GM21786 (cell line): ENCODE data around the gene ZBP1.

Source experiments
- ATAC-seq: cut with Tn5 transposase; IDR thresholded peaks from one replicate; pipeline ENCODE4 v1.9.1; 2021; ENCODE audit not compliant: unreplicated experiment

Gene ZBP1

DNA sequence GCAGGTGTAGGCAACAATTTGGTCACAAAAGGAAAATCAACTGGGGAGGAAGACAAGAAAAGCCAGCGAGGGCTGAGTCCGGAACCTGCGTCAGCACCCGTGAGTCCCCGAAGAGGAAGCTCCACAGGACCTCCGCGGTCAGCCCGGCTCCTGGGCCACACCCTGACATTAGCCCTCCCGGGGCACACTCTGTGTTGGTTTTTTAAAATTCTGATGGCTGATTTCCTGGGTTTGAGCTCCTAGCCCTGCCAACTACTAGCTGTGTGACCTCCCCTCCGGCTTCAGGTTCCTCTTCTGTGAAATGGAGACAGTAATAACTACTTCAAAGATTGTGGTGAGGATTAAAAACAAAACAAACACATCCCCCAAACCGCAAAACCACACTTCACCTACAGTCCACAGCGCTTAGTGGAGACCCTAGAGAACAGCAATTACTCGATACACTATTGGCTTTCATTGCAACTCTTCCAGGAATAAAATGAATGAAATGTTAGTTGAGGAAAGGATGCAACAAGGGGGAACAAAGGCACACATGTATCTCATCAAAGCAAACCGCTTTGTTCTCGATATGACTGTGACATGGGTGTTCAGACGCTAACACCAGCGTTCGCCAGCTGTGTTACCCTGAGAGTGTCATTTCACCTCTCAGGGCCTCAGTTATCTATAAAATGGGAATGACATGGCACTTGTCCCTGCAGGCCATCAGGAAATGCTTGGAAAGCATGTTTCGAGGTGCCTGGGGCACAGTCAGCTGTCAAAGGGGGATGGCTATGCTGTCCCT, 985 bp downstream of the ZBP1 start:
- ATAC-seq: peak; percentile 52

DNA sequence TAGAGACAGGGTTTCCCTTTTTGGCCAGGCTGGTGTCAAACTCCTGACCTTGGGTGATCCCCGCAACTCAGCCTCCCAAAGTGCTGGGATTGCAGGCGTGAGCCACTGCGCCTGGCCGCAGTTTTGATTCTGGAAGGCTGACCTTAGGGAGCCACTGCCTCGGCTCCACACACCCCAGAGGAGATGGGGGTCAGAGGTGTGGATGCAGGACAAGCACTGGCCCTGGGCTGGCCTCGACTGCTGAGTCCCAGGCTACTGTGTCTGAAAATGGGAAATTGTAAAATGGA, 1.5 kb downstream of the ZBP1 start:
- ATAC-seq: no peak

DNA sequence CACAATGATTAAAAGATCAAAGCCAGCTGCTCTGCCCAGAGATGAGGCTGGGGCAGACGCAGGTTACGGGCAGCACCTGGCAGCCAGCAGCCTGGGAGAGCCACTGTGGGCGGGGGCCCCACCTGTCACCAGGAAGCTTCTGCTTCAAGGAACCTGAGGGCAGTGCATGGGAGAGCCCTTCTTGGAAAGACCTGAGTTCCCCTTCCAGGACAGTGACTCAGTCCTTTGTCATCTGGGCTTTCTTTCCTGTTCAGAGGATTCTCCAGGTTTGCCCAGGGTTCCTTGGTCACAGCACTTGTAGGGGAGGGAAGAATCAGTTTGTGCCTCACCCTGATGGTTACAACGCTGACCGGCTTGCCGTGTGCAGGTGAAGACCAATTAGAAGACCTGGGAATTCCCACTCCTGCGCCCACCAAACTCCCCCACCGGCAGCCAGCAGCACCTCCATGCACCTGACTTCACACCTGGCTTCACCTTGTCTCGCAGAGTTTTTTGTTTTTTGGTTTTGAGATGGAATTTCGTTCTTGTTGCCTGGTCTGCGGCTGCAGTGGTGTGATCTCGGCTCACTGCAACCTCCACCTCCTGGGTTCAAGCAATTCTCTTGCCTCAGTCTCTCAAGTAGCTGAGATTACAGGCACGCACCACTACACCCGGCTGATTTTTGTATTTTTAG, 2.0 kb downstream of the ZBP1 start:
- ATAC-seq: no peak

DNA sequence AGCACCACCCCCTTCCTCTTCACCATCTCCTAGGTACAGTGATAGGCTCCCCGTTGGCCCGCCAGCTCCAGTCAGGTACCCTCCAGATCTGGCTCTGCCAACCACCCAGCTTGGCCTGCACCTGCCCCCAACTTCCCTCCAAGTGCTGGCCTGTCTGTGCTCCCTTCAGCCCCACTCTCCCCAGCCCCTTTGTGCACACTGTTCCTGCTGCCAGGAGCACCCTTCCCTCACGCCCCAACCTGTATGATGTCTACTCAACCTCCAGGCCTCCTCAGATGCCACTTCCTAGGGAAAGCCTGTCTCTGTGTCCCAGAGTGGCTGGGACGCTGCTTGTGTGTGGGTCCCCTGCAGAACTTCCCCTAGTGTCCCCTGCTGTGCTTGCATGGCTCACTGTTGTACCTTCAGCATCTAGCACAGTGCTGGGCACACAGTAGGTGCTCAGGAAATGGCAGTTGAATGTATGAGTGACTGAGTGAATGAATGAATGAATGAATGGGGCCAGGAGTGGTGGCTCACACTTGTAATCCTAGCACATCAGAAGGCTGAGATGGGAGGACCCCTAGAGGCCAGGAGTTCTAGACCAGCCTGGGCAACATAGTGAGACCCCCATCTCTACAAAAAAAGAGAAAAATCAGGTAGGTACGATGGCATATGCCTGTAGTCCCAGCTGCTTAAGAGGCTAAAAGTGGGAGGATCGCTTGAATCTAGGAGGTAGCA, 3.0 kb downstream of the ZBP1 start:
- no peak for ATAC-seq

DNA sequence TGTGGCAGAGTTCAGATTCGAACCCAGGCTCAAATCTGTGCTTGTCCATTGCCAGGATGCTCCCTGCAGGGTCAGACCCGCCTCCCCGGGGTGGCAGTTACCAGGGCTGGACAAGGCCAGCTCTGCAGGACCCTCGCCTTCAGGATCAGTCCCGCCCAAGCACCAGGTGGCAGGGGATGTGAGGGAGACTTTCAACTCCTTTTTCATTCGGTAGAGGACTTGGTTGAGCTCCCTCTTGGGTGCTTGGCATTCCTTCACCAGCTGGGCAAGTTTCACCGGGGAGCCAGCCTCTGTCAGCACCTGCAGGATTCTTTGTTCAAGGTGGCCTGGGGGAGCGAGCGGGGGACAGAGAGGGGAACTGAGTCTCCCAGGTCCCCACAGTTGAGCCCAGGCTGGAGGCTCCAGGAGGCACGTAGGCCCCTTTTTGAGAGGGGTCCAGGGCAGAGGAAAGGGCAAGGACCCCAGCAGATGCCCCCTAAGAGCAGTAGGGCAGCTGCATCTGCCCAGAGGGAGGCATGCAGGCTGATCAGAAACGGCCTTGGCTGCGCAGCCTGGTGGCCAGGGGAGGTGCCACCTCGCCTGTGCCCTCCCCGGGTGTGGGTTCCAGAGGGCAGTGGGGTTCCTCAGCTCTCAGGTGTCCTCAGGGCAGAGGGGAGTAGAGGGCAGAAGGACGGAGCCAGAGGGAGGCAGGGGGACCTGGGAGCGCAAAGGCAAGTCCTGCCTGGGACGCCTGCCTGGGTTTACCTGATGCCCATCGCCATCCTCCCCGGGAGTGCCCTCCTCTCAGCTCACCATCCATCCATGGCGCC, 3.9 kb downstream of the ZBP1 start:
- no peak for ATAC-seq

DNA sequence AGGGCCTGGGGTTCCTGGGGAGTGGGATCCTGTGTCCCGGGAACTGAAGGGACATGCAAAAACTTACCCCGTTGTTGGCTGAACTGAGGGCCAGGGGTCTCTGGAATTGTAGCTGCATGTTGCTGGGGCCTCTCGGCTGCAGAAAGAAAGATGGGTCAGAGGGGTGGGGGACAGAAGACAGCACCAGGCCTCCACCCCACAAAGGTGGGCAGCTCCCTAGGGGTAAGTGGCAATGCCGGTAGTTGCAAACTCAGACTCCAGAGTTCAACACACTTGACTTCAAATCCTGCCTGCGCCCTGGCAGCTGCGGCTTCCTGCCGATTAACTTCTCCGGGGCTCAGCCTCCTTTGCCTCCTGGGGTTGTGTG, 4.8 kb downstream of the ZBP1 start:
- no peak for ATAC-seq

DNA sequence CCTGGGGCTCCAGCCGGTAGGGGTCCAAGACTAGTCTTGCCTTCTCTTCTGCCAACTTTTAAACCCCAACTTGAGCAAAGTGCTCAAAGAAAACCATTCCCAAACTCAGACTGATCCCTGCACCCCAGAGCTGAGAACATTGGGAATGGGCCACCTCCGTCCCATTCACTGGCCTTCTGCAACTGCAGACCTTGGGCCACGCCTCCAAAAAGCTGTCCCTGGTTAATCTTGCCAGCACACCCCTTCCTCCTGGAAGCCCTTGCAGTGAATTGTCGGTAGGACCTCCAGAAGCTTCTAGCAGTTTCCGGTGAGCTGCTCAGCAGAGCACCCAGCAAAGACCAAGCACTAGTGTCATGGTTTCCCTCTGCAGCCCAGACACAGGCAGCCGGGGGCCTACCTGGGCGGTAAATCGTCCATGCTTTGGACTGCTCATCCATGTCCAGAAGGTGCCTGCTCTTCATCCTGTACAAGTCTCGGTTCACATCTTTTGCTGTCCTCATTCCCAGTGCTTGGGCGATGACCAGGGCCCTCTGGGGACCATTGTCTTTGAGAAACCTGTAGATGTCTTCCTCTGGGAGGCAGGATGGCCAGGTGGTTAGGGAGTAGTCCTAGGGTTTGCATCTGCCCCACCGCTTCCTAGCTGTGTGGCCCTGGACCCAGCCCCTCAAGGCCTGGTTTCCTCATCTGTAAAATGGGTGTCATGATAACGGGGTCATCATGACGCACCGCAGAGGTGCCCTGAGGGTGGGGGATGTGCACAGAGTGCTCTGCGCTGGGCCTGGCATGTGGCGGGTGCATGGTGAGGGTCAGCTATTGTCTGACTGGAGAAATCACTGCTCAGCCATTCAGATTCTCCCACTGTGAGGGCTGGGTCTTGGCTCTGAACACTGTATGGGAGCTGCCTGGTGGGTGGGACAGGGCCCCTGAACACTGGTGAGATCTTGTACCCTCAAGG, 5.5 kb downstream of the ZBP1 start:
- ATAC-seq: no peak

DNA sequence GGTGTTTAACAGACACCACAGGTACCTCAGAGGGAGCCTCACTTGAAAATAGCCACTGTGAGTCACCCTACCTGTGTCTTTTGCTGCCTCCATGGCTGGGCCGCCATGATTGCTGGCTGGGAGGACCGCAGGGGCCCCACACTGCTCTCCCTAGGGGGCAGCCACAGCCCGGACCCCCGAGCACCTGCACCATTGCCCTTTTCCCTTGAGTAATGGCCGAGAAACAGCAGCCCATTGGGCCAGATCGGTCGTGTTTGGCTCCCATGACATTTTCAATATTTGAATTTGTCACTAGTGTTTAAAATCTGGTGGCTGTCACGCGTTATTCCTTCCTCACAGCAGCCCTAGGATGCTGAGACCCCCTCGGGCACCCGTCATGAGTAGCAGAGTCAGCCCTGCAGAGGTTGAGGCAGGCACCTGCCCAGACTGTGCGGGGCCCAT, 6.7 kb downstream of the ZBP1 start:
- no peak for ATAC-seq

DNA sequence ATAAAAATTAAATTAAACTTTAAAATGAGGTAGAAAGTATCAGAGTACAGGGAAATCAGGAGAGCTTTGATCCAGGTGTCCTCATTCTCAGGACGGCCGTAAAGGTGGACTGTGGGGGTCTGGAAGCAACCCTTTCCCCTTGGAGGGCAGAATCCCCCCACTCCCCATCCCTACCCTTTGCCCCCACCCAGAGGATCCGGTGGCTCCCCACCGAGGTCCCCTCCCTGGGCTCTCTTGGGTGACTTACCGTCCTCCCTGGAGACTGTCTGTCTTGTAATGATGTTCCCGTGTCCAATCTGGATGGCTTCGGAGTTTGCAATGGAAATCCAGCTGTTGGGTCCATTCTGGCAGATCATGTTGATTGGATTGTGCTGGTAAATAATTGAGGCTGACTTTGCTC, 7.3 kb downstream of the ZBP1 start:
- ATAC-seq: no peak

DNA sequence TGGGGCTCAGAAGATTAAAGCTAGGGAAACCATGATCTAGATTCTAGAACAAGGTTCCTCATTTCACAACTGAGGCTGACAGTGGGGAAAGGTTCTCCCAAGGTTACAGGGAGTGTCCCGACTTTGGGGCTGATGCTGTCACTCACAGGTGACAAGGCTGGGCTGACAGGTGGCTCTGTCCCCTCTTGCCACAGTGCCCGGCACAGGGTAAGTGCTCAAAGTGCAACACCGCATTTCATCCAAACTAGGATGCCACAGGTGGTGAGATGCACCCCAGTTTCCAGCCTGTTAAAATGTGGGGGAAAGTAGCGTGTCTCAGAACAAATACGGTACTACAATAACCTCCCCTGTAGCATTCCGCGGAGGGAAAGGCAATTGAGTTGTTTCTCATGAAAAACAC, 7.8 kb downstream of the ZBP1 start:
- ATAC-seq: no peak

DNA sequence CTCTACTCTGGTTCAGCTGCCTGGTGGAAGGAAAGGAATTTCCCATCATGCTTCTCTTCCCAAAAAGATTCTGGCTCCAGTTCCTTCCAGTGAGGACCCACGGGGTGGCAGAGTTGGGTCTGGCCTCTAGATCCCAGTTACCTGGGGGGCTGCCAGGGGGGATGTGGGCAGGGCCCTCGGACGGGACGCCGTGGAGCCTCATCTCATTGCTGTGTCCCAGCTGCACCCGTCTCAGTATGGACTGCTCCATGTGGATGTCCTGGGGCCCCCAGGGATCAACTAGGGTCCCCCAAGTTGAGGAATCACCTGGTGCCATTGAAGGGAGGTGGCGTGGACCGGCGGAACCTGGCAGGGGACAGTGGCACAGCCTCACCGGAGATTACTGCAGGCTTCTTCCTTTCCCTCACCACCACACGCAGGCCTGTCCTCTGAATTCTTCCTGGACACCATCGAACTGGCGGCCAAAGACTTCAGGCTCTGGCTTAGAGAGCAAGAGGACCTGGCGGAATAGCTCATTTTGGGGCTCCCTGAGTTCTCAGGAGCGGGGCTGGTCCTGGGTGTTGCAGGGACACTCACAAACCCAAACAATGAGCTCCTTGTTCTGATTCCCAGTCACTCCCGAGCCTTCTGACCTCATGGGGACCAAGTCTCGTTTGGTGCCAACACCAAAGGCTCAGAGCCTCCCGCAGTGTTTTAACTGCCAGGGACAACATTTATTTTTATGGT, 8.5 kb downstream of the ZBP1 start:
- ATAC-seq: no peak

DNA sequence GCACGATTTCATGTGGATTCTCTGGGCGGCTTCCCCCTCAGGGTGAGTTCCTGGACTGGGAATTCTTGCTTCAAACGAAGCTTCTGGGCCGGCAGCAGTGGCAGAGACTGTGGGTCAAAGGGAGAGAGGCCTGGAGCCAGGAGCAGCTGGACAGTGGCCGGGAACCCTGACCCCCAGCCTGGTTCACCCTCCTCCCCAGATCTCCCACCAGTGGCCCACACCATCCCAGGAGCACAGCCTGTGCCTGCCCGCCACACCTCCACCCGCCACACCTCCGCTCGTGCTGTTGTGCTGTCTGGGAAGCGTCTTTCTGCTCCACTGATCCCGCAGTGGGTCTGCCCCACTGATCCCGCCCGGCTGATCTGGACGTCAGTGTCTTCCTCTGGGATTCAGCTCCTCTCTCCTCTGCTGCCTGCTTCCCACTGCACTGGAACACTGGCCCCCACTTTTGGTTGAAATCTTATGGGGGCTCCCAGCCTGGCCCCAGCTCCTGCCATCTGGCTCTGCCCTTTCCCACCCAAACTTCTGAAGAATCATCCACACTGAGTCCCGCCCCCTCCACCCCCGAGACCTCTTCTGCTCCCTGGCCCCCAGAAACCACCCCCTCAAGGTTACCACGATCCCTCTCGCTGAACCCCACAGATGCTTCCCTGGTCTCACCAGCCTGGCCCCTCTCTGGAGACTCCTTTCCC, 9.8 kb downstream of the ZBP1 start:
- no peak for ATAC-seq

DNA sequence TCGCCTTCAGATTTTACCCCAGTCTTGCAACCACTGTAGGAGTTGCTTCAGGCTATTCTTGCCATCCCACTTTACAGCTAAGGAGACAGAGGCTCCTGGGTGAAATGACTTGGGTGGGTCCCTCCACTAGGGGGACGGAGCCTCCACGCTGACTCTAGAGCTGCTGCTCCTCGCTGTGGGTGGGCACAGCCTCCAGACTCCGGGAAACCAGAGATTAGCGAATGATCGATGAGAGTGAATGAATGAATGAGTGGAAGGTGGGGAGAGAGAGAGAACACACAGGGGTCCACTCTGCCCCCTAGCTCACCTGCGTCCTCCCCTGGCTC, 10.4 kb downstream of the ZBP1 start:
- ATAC-seq: no peak

DNA sequence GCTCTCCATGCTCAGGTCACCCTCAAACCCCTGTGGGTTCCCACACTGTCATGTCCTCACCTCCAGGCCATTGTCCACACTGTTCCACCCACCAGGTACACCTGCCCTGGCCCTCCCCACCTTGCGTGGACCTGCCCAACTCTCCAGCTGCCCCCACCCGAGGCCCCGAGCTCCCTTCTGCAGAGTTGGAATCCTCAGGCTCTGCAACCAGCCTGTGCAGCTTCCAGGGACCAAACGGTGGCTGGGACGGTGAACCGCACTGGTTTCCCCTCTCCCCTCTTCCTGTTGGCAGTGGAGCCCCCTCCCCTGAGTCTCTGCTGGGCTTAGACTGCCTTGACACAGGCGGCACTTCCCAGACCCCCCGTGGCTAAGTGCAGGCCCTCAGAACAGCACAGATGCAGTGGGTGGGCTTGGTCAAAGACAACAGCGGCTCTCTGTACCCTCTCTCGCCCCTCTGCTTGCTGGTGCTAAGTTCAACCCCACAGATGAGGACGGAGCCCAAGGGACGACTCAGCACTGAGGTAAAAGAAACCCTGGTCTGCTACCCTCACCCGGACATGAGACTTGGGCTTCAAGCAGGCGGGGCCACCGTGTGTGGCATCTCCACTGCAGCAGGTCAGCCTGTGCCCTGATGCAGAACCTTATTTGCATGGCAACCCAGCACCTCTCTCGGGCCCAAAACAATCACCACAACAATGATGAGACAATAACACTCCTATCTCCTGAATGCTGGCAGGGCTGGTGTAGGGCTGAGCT, 11.0 kb downstream of the ZBP1 start:
- ATAC-seq: no peak

DNA sequence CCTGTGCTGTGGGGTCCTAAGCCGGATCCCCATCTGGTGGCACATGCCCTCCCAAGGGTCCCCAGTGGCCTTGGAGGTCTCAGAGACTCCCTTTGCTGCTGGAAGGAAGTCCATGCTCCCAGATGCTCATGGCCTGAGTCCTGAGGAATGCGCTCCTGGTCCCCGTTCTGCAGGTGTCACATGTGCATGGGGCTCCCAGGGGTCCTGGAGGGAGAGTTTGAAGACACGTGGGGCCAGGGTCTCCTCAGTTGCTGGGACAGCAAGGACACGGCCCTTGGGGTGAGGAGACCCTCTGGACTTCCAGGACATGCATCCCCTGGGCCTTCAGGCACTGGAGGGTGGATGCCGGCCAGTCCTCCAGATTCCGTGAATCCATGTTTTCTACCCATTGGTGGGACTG, 11.7 kb downstream of the ZBP1 start:
- no peak for ATAC-seq

DNA sequence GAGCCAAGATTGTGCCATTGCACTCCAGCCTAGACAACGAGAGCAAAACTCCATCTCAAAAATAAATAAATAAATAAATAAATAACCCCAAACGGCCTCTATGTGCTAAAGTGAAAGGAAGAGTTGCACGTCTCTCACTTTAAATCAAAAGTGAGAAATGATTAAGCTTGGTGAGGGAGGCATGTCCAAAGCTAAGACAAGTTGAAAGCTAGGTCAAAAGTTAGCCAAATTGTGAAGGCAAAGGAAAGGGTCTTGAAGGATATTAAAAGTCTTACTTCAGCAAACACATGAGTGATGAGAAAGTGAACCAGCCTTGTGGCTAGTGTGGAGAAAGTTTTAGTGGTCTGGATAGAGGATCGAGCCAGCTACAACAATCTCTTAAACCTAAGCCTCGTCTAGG, 14.3 kb downstream of the ZBP1 start:
- no peak for ATAC-seq

DNA sequence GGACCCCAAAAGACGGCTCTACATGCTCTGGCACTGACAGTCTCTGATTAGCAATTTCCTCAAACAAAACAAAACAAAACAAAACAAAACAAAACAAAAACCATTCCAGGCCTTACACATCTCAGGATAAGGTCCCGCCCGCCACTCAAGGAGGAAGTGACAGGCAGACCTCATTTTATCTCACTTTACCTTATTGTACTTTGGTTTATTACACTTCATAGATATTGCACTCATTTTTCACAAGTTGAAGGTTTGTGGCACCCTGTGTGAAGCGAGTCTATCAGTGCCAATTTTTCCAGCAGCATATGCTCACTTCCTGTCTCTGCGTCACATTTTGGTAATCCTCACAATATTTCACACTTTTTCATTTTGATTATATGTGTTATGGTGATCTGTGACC, 15.2 kb downstream of the ZBP1 start:
- ATAC-seq: no peak

DNA sequence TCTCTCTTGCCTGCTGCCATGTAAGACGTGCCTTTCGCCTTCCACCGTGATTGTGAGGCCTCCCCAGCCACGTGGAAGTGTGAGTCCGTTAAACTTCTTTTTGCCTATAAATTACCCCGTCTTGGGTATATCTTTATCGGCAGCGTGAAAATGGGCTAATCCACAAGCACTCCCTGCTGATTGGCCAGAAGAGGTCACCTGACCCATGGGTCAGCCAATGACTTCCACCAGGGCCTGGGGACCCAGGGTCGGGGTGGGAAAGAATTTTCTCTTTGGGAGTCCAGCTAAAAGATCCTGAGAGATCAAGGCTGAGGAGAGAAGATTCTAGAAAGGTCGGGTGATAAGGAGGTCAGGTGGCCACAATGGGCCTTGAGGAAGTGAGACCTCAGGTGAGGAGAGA, 17.1 kb downstream of the ZBP1 start:
- no peak for ATAC-seq

DNA sequence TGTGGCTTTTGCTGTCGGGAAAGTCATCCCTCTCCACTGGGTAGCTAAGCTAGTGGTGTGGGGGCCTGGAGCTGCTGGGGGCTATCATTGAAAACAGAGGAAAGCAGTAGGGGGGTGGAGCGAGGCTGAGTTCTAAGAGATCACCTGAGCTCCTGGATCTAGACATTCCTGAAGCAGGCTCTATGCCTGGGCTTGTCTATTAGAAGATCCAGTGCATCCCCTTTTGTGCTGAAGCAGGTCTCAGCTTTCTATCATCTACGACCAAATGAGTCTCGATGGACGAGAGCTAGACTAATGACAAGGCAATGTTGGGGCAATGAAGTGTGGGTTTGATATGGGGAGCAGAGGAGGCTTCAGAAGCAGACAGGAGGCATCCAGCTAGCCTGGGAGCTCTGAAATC, 18.5 kb downstream of the ZBP1 start:
- ATAC-seq: no peak
